HG02759 (cell line): ENCODE results near the gene TCL1B.
A peak's percentile ranks its signal among the peaks of the same experiment; 100 is the strongest.
"Not testable (repeated sequence)": the region's sequence is repeated elsewhere in the genome, so short reads cannot be mapped to it uniquely, and the experiment has no call there.

Source experiments
- ATAC-seq: cut with Tn5 transposase; IDR thresholded peaks from one replicate; pipeline ENCODE4 v1.9.1; 2021; ENCODE audit warnings: mild to moderate bottlenecking, moderate library complexity; ENCODE audit not compliant: unreplicated experiment

Gene TCL1B

GRCh38 chr14:95685978-95686922 is at the start of gene TCL1B:
TSS of gene TCL1B (plus strand) at chr14:95686426. CDS start at chr14:95686468, 42 bp downstream.
- no peak for ATAC-seq

- no peak for ATAC-seq
These were observed 41.2 kb upstream of the TCL1B start for GRCh38 chr14:95644981-95645380.

- no peak for ATAC-seq
These were observed 40.7 kb upstream of the TCL1B start for GRCh38 chr14:95645389-95645996.

GRCh38 chr14:95647926-95648325 is 38.3 kb upstream of the TCL1B start:
- ATAC-seq, result no peak

- no peak for ATAC-seq
These were observed 37.0 kb upstream of the TCL1B start for GRCh38 chr14:95649230-95649629.

GRCh38 chr14:95651028-95651427 is 35.2 kb upstream of the TCL1B start:
- ATAC-seq, result no peak

GRCh38 chr14:95651821-95652583 is 34.2 kb upstream of the TCL1B start:
- ATAC-seq, result peak; percentile 27

- peak; percentile 45 for ATAC-seq
These were observed 33.5 kb upstream of the TCL1B start for GRCh38 chr14:95652690-95653089.

GRCh38 chr14:95655461-95655860 is 30.8 kb upstream of the TCL1B start:
- ATAC-seq, result no peak

GRCh38 chr14:95656634-95657033 is 29.6 kb upstream of the TCL1B start:
- ATAC-seq, result no peak

- ATAC-seq, result no peak
These were observed 28.8 kb upstream of the TCL1B start for GRCh38 chr14:95657454-95657853.

- no peak for ATAC-seq
These were observed 26.8 kb upstream of the TCL1B start for GRCh38 chr14:95659293-95659989.

- ATAC-seq, result no peak
These were observed 26.2 kb upstream of the TCL1B start for GRCh38 chr14:95659990-95660385.

GRCh38 chr14:95660651-95661515 is 25.3 kb upstream of the TCL1B start:
- ATAC-seq, result no peak

- peak; percentile 28 for ATAC-seq
These were observed 23.6 kb upstream of the TCL1B start for GRCh38 chr14:95662376-95663186.

- ATAC-seq, result no peak
These were observed 22.9 kb upstream of the TCL1B start for GRCh38 chr14:95663226-95663797.

GRCh38 chr14:95664066-95664465 is 22.2 kb upstream of the TCL1B start:
- ATAC-seq, result no peak

- peak; percentile 37 for ATAC-seq
These were observed 21.7 kb upstream of the TCL1B start for GRCh38 chr14:95664546-95664945.

GRCh38 chr14:95665530-95665929 is 20.7 kb upstream of the TCL1B start:
- ATAC-seq, result not testable (repeated sequence)
